Measurements from ENCODE around the gene SBK3.

SBK3 gene

GRCh38 chr19:55579766-55580621 is 34.7 kb upstream of the SBK3 start:
- Histone ChIP-seq H2AFZ (ENCODE audit: low read depth, low read length) (no peak overlapping the region), H3K9me3 (ENCODE audit: control insufficient read depth, low read length) (no peaks in the 10 kb centered on the region), H4K91ac (ENCODE audit: low read length) (peak overlapping the region; percentile 86), H3K79me1 (replicated peaks; ENCODE audit: low read length, poor library complexity, severe bottlenecking) (peaks cover 2% of the 10 kb centered on the region), H2BK120ac (ENCODE audit: low read depth, low read length) (peak overlapping the region; percentile 94), H3K23ac (ENCODE audit: low read length in 2 of 2) (peak overlapping the region in 1 of 2 experiments; percentile 81), H2BK12ac (ENCODE audit: low read length in 2 of 2) (no peak overlapping the region), H3K36me3 (ENCODE audit: control insufficient read depth in 1 of 2, insufficient read depth in 2 of 2, low read depth in 1 of 2, low read length in 2 of 2) (peaks cover 13 to 29% of the 10 kb centered on the region in 2 experiments), H2AK5ac (ENCODE audit: low read length, severe bottlenecking) (peak overlapping the region; percentile 76), H2BK5ac (ENCODE audit: low read depth, low read length, poor library complexity, severe bottlenecking) (peak overlapping the region; percentile 100), H3K4me1 (ENCODE audit: control insufficient read depth, insufficient read depth, low read depth, low read length) (peaks cover 35% of the 10 kb centered on the region), H3K4me3 (ENCODE audit: insufficient read depth in 1 of 2, low read depth in 1 of 2, low read length in 2 of 2) (peak overlapping the region; percentile 86 to 90), H3K9ac (ENCODE audit: low read length) (peak overlapping the region; percentile 86), H3K14ac (ENCODE audit: low read length in 2 of 2) (peak overlapping the region in 1 of 2 experiments; percentile 99), H4K8ac (ENCODE audit: low read length) (peak overlapping the region; percentile 92), H3K27ac (ENCODE audit: low read length, poor library complexity, severe bottlenecking) (peak overlapping the region; percentile 99), H3K4ac (ENCODE audit: low read depth in 1 of 2, low read length in 2 of 2) (peak overlapping the region; percentile 62 to 98), H3K27me3 (ENCODE audit: control insufficient read depth in 1 of 2, insufficient read depth in 1 of 2, low read length in 2 of 2) (no peaks in the 10 kb centered on the region), H2BK15ac (ENCODE audit: low read depth, poor library complexity, severe bottlenecking) (peak overlapping the region; percentile 66), H3K4me2 (ENCODE audit: low read length, poor library complexity, severe bottlenecking) (peak overlapping the region; percentile 68), H3K18ac (ENCODE audit: low read depth in 1 of 2, low read length in 2 of 2) (peak overlapping the region; percentile 88 to 98)
- DNase-seq: peak; percentile 63
- WGBS: 13% methylated on average over 20 of the region's 20 CpGs

- H3K9me3 ChIP-seq (ENCODE audit: control insufficient read depth, low read length): no peaks in the 10 kb centered on the region
- H3K18ac ChIP-seq (ENCODE audit: low read depth in 1 of 2, low read length in 2 of 2): peak overlapping the region in 1 of 2 experiments; percentile 76
- H2BK12ac ChIP-seq (ENCODE audit: low read length in 2 of 2): no peak overlapping the region
- H3K23ac ChIP-seq (ENCODE audit: low read length in 2 of 2): peak overlapping the region in 1 of 2 experiments; percentile 81
- no peak for DNase-seq
- 97% methylated on average over 90 of the region's 90 CpGs for WGBS
- H3K4me2 ChIP-seq (ENCODE audit: low read length, poor library complexity, severe bottlenecking): peak overlapping the region; percentile 68
- no peak overlapping the region for H2AK5ac ChIP-seq (ENCODE audit: low read length, severe bottlenecking)
- H3K14ac ChIP-seq (ENCODE audit: low read length in 2 of 2): peak overlapping the region in 1 of 2 experiments; percentile 47
- peaks cover 13 to 29% of the 10 kb centered on the region in 2 experiments for H3K36me3 ChIP-seq (ENCODE audit: control insufficient read depth in 1 of 2, insufficient read depth in 2 of 2, low read depth in 1 of 2, low read length in 2 of 2)
- peak overlapping the region; percentile 86 for H3K9ac ChIP-seq (ENCODE audit: low read length)
- no peak overlapping the region for H2BK120ac ChIP-seq (ENCODE audit: low read depth, low read length)
- peaks cover 31% of the 10 kb centered on the region for H3K4me1 ChIP-seq (ENCODE audit: control insufficient read depth, insufficient read depth, low read depth, low read length)
- H3K4me3 ChIP-seq (ENCODE audit: insufficient read depth in 1 of 2, low read depth in 1 of 2, low read length in 2 of 2): peak overlapping the region; percentile 86 to 90
- H3K27me3 ChIP-seq (ENCODE audit: control insufficient read depth in 1 of 2, insufficient read depth in 1 of 2, low read length in 2 of 2): no peaks in the 10 kb centered on the region
- H3K79me1 ChIP-seq (replicated peaks; ENCODE audit: low read length, poor library complexity, severe bottlenecking): peaks cover 2% of the 10 kb centered on the region
- H3K27ac ChIP-seq (ENCODE audit: low read length, poor library complexity, severe bottlenecking): peak overlapping the region; percentile 99
- H4K8ac ChIP-seq (ENCODE audit: low read length): no peak overlapping the region
- no peak overlapping the region for H2AFZ ChIP-seq (ENCODE audit: low read depth, low read length)
- no peak overlapping the region for H2BK5ac ChIP-seq (ENCODE audit: low read depth, low read length, poor library complexity, severe bottlenecking)
- H3K4ac ChIP-seq (ENCODE audit: low read depth in 1 of 2, low read length in 2 of 2): peak overlapping the region in 1 of 2 experiments; percentile 21
- no peak overlapping the region for H2BK15ac ChIP-seq (ENCODE audit: low read depth, poor library complexity, severe bottlenecking)
- H4K91ac ChIP-seq (ENCODE audit: low read length): no peak overlapping the region
These were observed 33.7 kb upstream of the SBK3 start for GRCh38 chr19:55578761-55579747.

GRCh38 chr19:55578031-55578760 is 32.9 kb upstream of the SBK3 start:
- 97% methylated on average over 76 of the region's 83 CpGs for WGBS
- Histone ChIP-seq H3K14ac (ENCODE audit: low read length in 2 of 2) (no peak overlapping the region), H2BK15ac (ENCODE audit: low read depth, poor library complexity, severe bottlenecking) (no peak overlapping the region), H3K4me1 (ENCODE audit: control insufficient read depth, insufficient read depth, low read depth, low read length) (peaks cover 30% of the 10 kb centered on the region), H2BK120ac (ENCODE audit: low read depth, low read length) (no peak overlapping the region), H3K9me3 (ENCODE audit: control insufficient read depth, low read length) (no peaks in the 10 kb centered on the region), H3K18ac (ENCODE audit: low read depth in 1 of 2, low read length in 2 of 2) (no peak overlapping the region), H3K79me1 (replicated peaks; ENCODE audit: low read length, poor library complexity, severe bottlenecking) (peaks cover 2% of the 10 kb centered on the region), H2BK12ac (ENCODE audit: low read length in 2 of 2) (no peak overlapping the region), H3K27ac (ENCODE audit: low read length, poor library complexity, severe bottlenecking) (no peak overlapping the region), H3K4ac (ENCODE audit: low read depth in 1 of 2, low read length in 2 of 2) (no peak overlapping the region), H3K27me3 (ENCODE audit: control insufficient read depth in 1 of 2, insufficient read depth in 1 of 2, low read length in 2 of 2) (no peaks in the 10 kb centered on the region), H3K9ac (ENCODE audit: low read length) (no peak overlapping the region), H3K36me3 (ENCODE audit: control insufficient read depth in 1 of 2, insufficient read depth in 2 of 2, low read depth in 1 of 2, low read length in 2 of 2) (peaks cover 13 to 29% of the 10 kb centered on the region in 2 experiments), H2AK5ac (ENCODE audit: low read length, severe bottlenecking) (no peak overlapping the region), H3K23ac (ENCODE audit: low read length in 2 of 2) (no peak overlapping the region), H2AFZ (ENCODE audit: low read depth, low read length) (no peak overlapping the region), H3K4me2 (ENCODE audit: low read length, poor library complexity, severe bottlenecking) (no peak overlapping the region), H2BK5ac (ENCODE audit: low read depth, low read length, poor library complexity, severe bottlenecking) (no peak overlapping the region), H4K91ac (ENCODE audit: low read length) (no peak overlapping the region), H3K4me3 (ENCODE audit: insufficient read depth in 1 of 2, low read depth in 1 of 2, low read length in 2 of 2) (no peak overlapping the region), H4K8ac (ENCODE audit: low read length) (no peak overlapping the region)
- DNase-seq: no peak
